Mesothelial cell of epicardium (in vitro differentiated cells): ENCODE measurements around the gene RAB6A. TPM values are rescaled to one million over a fixed set of nuclear protein-coding genes. Genes with fewer than 3 reads are reported as not detected.

Experiments
- DNase-seq, 2 experiments: peaks; one replicate each; pipeline ENCODE4 v3.0.0; 2021; ENCODE audit warnings: low spot score in 2 of 2; ENCODE audit not compliant: unreplicated experiment in 2 of 2
- H3K27ac Mint-ChIP-seq: 2 replicates; pipeline ENCODE4 v1.8.0; 2021; ENCODE audit warnings: mixed read lengths
- H3K27me3 Mint-ChIP-seq: 2 replicates; pipeline ENCODE4 v1.8.0; 2021; ENCODE audit warnings: low read depth, mixed read lengths
- H3K36me3 Mint-ChIP-seq: 2 replicates; pipeline ENCODE4 v1.8.0; 2021; ENCODE audit warnings: mixed read lengths
- H3K4me1 Mint-ChIP-seq: 2 replicates; pipeline ENCODE4 v1.8.0; 2021; ENCODE audit warnings: mixed read lengths
- H3K4me3 Mint-ChIP-seq: 2 replicates; pipeline ENCODE4 v1.8.0; 2021; ENCODE audit warnings: mild to moderate bottlenecking, moderate library complexity, mixed read lengths
- H3K9me3 Mint-ChIP-seq: 2 replicates; pipeline ENCODE4 v1.8.0; 2021; ENCODE audit warnings: mixed read lengths
- CTCF ChIP-seq: fragments of 200-600 bp; sonication (generic); IDR thresholded peaks from one replicate; pipeline ENCODE4 v1.5.0; 2021; ENCODE audit warnings: antibody characterized with exemption; ENCODE audit not compliant: unreplicated experiment
- total RNA-seq: library from RNA; stranded (reverse); gene quantifications from 3 replicates; pipeline ENCODE4 v1.2.1, GENCODE V29; 2021

The RAB6A gene
- total RNA-seq, 1 donor from 2014 or later: 66.3 TPM

GRCh38 chr11:73662445-73663157 lies 98.3 kb downstream of the RAB6A start:
- H3K9me3 Mint-ChIP-seq: no peaks in the 10 kb centered on the region
- peaks cover 12% of the 10 kb centered on the region for H3K27me3 Mint-ChIP-seq
- no peak overlapping the region for H3K27ac Mint-ChIP-seq
- no peak for DNase-seq
- no peaks in the 10 kb centered on the region for H3K36me3 Mint-ChIP-seq
- no peak overlapping the region for H3K4me3 Mint-ChIP-seq
- peaks cover 7% of the 10 kb centered on the region for H3K4me1 Mint-ChIP-seq
- no peak for TF ChIP-seq CTCF

GRCh38 chr11:73661035-73661628 lies 99.7 kb downstream of the RAB6A start:
- DNase-seq: peak; percentile 86 to 98
- H3K4me3 Mint-ChIP-seq: peak overlapping the region; percentile 72
- no peaks in the 10 kb centered on the region for H3K36me3 Mint-ChIP-seq
- H3K27me3 Mint-ChIP-seq: peaks cover 12% of the 10 kb centered on the region
- H3K27ac Mint-ChIP-seq: peak overlapping the region; percentile 82
- H3K4me1 Mint-ChIP-seq: peaks cover 7% of the 10 kb centered on the region
- TF ChIP-seq CTCF: peak; percentile 88
- H3K9me3 Mint-ChIP-seq: no peaks in the 10 kb centered on the region

GRCh38 chr11:73660497-73661034 lies 100.3 kb downstream of the RAB6A start:
- no peak overlapping the region for H3K27ac Mint-ChIP-seq

GRCh38 chr11:73659961-73660360 lies 100.9 kb downstream of the RAB6A start:
- no peak for DNase-seq
- H3K36me3 Mint-ChIP-seq: no peaks in the 10 kb centered on the region
- H3K27me3 Mint-ChIP-seq: peaks cover 12% of the 10 kb centered on the region
- TF ChIP-seq CTCF: no peak
- H3K4me3 Mint-ChIP-seq: no peak overlapping the region
- no peak overlapping the region for H3K27ac Mint-ChIP-seq
- peaks cover 7% of the 10 kb centered on the region for H3K4me1 Mint-ChIP-seq
- no peaks in the 10 kb centered on the region for H3K9me3 Mint-ChIP-seq

More at GRCh38 chr11:73660497-73661034, 100.3 kb downstream of the RAB6A start:
- H3K36me3 Mint-ChIP-seq: no peaks in the 10 kb centered on the region
- DNase-seq: no peak
- TF ChIP-seq CTCF: no peak
- peaks cover 7% of the 10 kb centered on the region for H3K4me1 Mint-ChIP-seq
- peaks cover 12% of the 10 kb centered on the region for H3K27me3 Mint-ChIP-seq
- H3K4me3 Mint-ChIP-seq: peak overlapping the region; percentile 72
- H3K9me3 Mint-ChIP-seq: no peaks in the 10 kb centered on the region

- H3K27me3 Mint-ChIP-seq: peaks cover 5% of the 10 kb centered on the region
- TF ChIP-seq CTCF: no peak
- no peak for DNase-seq
- H3K36me3 Mint-ChIP-seq: no peaks in the 10 kb centered on the region
- H3K9me3 Mint-ChIP-seq: no peaks in the 10 kb centered on the region
- no peak overlapping the region for H3K27ac Mint-ChIP-seq
- H3K4me1 Mint-ChIP-seq: peaks cover 12% of the 10 kb centered on the region
- H3K4me3 Mint-ChIP-seq: no peak overlapping the region
These were observed 103.9 kb downstream of the RAB6A start for GRCh38 chr11:73656985-73657384.
